ENCODE results near the gene RYR1. TPM values are rescaled to one million over a fixed set of nuclear protein-coding genes. Genes with fewer than 3 reads are reported as not detected.

The RYR1 gene
- total RNA-seq, 2 experiments from 2014 or later = 0.95 to 1.4 TPM

GRCh38 chr19:38635483-38636399 is 202.2 kb downstream of the RYR1 start:
- CTCF ChIA-PET = interaction anchor here (0.7 to 4.8 kb wide), 19 partner anchors 9 to 296 kb away, joined by 3 to 34 read pairs (median 7); partner anchors contain the start of genes ACTN4, EIF3K, FAM98C and MAP4K1
- POLR2A ChIA-PET = interaction anchor here (0.6 kb wide), 1 partner anchor 75 kb away, joined by 6 read pairs; no protein-coding TSS in a partner anchor

Other genes starting within 250 kb of the RYR1 start
- gene DPF1, start 209.5 kb upstream of the RYR1 start, total RNA-seq = under 1 TPM; 0.48 to 0.65 TPM
- gene PPP1R14A, start 177.3 kb upstream of the RYR1 start, total RNA-seq = under 1 TPM in 1 of 2 experiments, not detected in 1; 0.25 TPM
- 10 to 100 TPM; 19.0 to 20.1 TPM for gene SPINT2, start 169.1 kb upstream of the RYR1 start, total RNA-seq
- gene C19orf33, start 129.4 kb upstream of the RYR1 start, total RNA-seq = not detected
- 10 to 100 TPM; 62.4 to 63.0 TPM for gene YIF1B, start 117.7 kb upstream of the RYR1 start, total RNA-seq
- gene KCNK6, start 113.8 kb upstream of the RYR1 start, total RNA-seq = 10 to 100 TPM in 1 of 2 experiments, 1 to 10 TPM in 1; 9.2 to 10.3 TPM
- gene CATSPERG, start 97.9 kb upstream of the RYR1 start, total RNA-seq = 1 to 10 TPM; 1.6 to 2.5 TPM
- gene PSMD8, start 59.1 kb upstream of the RYR1 start, total RNA-seq = 100 to 1,000 TPM; 239 to 249 TPM
- under 1 TPM in 1 of 2 experiments, not detected in 1; 0.11 TPM for gene GGN, start 45.7 kb upstream of the RYR1 start, total RNA-seq
- gene SPRED3, start 45.0 kb upstream of the RYR1 start, total RNA-seq = under 1 TPM; 0.61 to 0.80 TPM
- gene FAM98C, start 30.6 kb upstream of the RYR1 start, total RNA-seq = 10 to 100 TPM; 15.0 to 16.0 TPM
- 1 to 10 TPM; 1.0 to 1.3 TPM for gene RASGRP4, start 7.5 kb upstream of the RYR1 start, total RNA-seq
- 100 to 1,000 TPM; 159 to 165 TPM for gene MAP4K1, start 184.3 kb downstream of the RYR1 start, total RNA-seq
- gene EIF3K, start 185.5 kb downstream of the RYR1 start, total RNA-seq = 100 to 1,000 TPM; 280 to 286 TPM
- 100 to 1,000 TPM; 292 to 301 TPM for gene ACTN4, start 214.0 kb downstream of the RYR1 start, total RNA-seq

Data from activated CD8-positive, alpha-beta memory T cell treated with anti-CD3 and anti-CD28 coated beads for 36 hours (primary cell).